Skin of body (tissue), 2 donors: ENCODE measurements around the gene HAAO. TPM values are rescaled to one million over a fixed set of nuclear protein-coding genes. Genes with fewer than 3 reads are reported as not detected.

Experiments used
- DNase-seq: peaks from one replicate; lab custom pipeline; 2025; lab: John Stamatoyannopoulos, UW
- total RNA-seq: library from RNA; depleted of rRNA; stranded (reverse); fragments of >200 nt; gene quantifications from one replicate; pipeline ENCODE4 v1.2.3, GENCODE V29; 2014

The HAAO gene
- total RNA-seq, 1 donor from 2014 or later: 7.0 TPM

GRCh38 chr2:42768706-42769256 lies 23.6 kb downstream of the HAAO start:
- DNase-seq: no peak

- DNase-seq: no peak
These were observed 24.3 kb downstream of the HAAO start for GRCh38 chr2:42767899-42768705.

- DNase-seq: no peak
These were observed 25.1 kb downstream of the HAAO start for GRCh38 chr2:42767080-42767898.

- DNase-seq: no peak
These were observed 26.7 kb downstream of the HAAO start for GRCh38 chr2:42765686-42766085.

- no peak for DNase-seq
These were observed 27.5 kb downstream of the HAAO start for GRCh38 chr2:42764901-42765300.

- no peak for DNase-seq
These were observed 28.3 kb downstream of the HAAO start, which contains the start of gene OXER1 for GRCh38 chr2:42764096-42764495. Gene OXER1 (minus strand): TSS chr2:42764135. CDS start chr2:42764062, 73 bp downstream.

GRCh38 chr2:42762823-42763804 lies 29.3 kb downstream of the HAAO start:
- DNase-seq: no peak

GRCh38 chr2:42762155-42762554 lies 30.2 kb downstream of the HAAO start:
- no peak for DNase-seq

GRCh38 chr2:42761554-42761953 lies 30.8 kb downstream of the HAAO start:
- DNase-seq: no peak

- DNase-seq: no peak
These were observed 33.6 kb downstream of the HAAO start for GRCh38 chr2:42758751-42759150.

GRCh38 chr2:42757981-42758740 lies 34.2 kb downstream of the HAAO start:
- no peak for DNase-seq

- no peak for DNase-seq
These were observed 35.3 kb downstream of the HAAO start for GRCh38 chr2:42756966-42757513.

GRCh38 chr2:42756150-42756775 lies 36.1 kb downstream of the HAAO start:
- DNase-seq: no peak

GRCh38 chr2:42755191-42755880 lies 37.0 kb downstream of the HAAO start:
- no peak for DNase-seq

GRCh38 chr2:42754776-42755140 lies 37.6 kb downstream of the HAAO start:
- DNase-seq: no peak

- no peak for DNase-seq
These were observed 38.2 kb downstream of the HAAO start for GRCh38 chr2:42754021-42754775.

- no peak for DNase-seq
These were observed 39.3 kb downstream of the HAAO start for GRCh38 chr2:42752816-42753813.
